HepG2 (cell line): Measurements from ENCODE around the gene ZBTB46. TPM values are rescaled to one million over a fixed set of nuclear protein-coding genes. Genes with fewer than 3 reads are reported as not detected.

Source experiments
- CTCF ChIP-seq: sonication (generic); formaldehyde crosslinking; IDR thresholded peaks from 2 replicates; pipeline ENCODE4 v1.5.0; 2020; ENCODE audit warnings: mild to moderate bottlenecking, missing genetic modification reagents, moderate library complexity
- ERF ChIP-seq: IDR thresholded peaks from 2 replicates; pipeline ENCODE4 v1.6.1; 2018; ENCODE audit warnings: missing biosample characterization, missing genetic modification reagents
- JDP2 ChIP-seq: sonication (generic); formaldehyde crosslinking; IDR thresholded peaks from 2 replicates; pipeline ENCODE4 v1.8.1; 2022; ENCODE audit warnings: missing genetic modification reagents, borderline replicate concordance
- MAFK ChIP-seq, 2 experiments: IDR thresholded peaks in 1 of 2; conservative IDR thresholded peaks in 1 of 2; 2 replicates each; pipeline ENCODE4 v1.6.1; 2011; ENCODE audit warnings: improper control_type of control experiment in 2 of 2, low read length in 2 of 2
- MXD1 ChIP-seq: sonication (generic); formaldehyde crosslinking; IDR thresholded peaks from 2 replicates; pipeline ENCODE4 v1.4.0; 2020; ENCODE audit warnings: mild to moderate bottlenecking, missing genetic modification reagents
- NCOA2 ChIP-seq: sonication (generic); formaldehyde crosslinking; IDR thresholded peaks from 2 replicates; pipeline ENCODE4 v1.8.0; 2022; ENCODE audit warnings: inconsistent platforms
- PHB2 ChIP-seq: fragments of 450-650 bp; IDR thresholded peaks from 2 replicates; pipeline ENCODE4 v1.6.1; 2018; ENCODE audit not compliant: partially characterized antibody
- PTBP1 ChIP-seq: fragments of 200-400 bp; formaldehyde crosslinking; IDR thresholded peaks from 2 replicates; pipeline ENCODE4 v1.6.1; 2018; ENCODE audit warnings: low read length, low read depth; ENCODE audit not compliant: poor library complexity, severe bottlenecking
- RFX3 ChIP-seq: IDR thresholded peaks from 2 replicates; pipeline ENCODE4 v1.6.1; 2016; ENCODE audit warnings: missing biosample characterization, missing genetic modification reagents
- ZBTB46 ChIP-seq: sonication (generic); formaldehyde crosslinking; IDR thresholded peaks from 2 replicates; pipeline ENCODE4 v1.4.0; 2020; ENCODE audit warnings: mild to moderate bottlenecking, missing genetic modification reagents, borderline replicate concordance
- ZFP36L2 ChIP-seq: sonication (generic); formaldehyde crosslinking; IDR thresholded peaks from 2 replicates; pipeline ENCODE4 v1.4.0; 2020; ENCODE audit warnings: missing genetic modification reagents
- ZFP91 ChIP-seq: sonication (generic); formaldehyde crosslinking; IDR thresholded peaks from 2 replicates; pipeline ENCODE4 v1.9.0; 2022; ENCODE audit warnings: missing genetic modification reagents, mild to moderate bottlenecking, borderline replicate concordance
- ZHX2 ChIP-seq, 2 experiments: sonication (generic) in 1 of 2; formaldehyde crosslinking in 1 of 2; IDR thresholded peaks; 2 replicates each; pipeline versions ENCODE4 v1.6.1 to v1.9.0; 2014 to 2022; ENCODE audit warnings: antibody characterized with exemption in 1 of 2, borderline replicate concordance in 1 of 2, inconsistent platforms in 1 of 2, low read depth in 1 of 2, missing genetic modification reagents in 1 of 2
- ZNF570 ChIP-seq: sonication (generic); formaldehyde crosslinking; IDR thresholded peaks from 2 replicates; pipeline ENCODE4 v1.4.0; 2020; ENCODE audit warnings: mild to moderate bottlenecking, missing genetic modification reagents, borderline replicate concordance
- polyA plus RNA-seq, 8 experiments: library from polyadenylated mRNA; depleted of rRNA in 3 of 8; stranded (reverse) in 7 of 8; unstranded in 1 of 8; fragments of >200 nt; fragmentation: Illumina TruSeq in 4 of 8; extraction: Trizol in 4 of 8; gene quantifications; 2 replicates each; pipeline versions ENCODE4 v1.2.1 to v1.2.3, GENCODE V29; 2011 to 2016; ENCODE audit warnings: low read depth in 4 of 8, missing spikeins in 1 of 8, mixed read lengths in 1 of 8; ENCODE audit not compliant: insufficient read depth in 1 of 8
- total RNA-seq, 5 experiments: library from RNA; depleted of rRNA; stranded (reverse); fragments of >200 nt; fragmentation: Illumina TruSeq; extraction: Trizol; gene quantifications; 2 replicates each; pipeline ENCODE4 v1.2.3, GENCODE V29; 2016; ENCODE audit warnings: low read depth in 1 of 5
- TF ChIP-seq, protein P1 (sequence below): sonication (generic); formaldehyde crosslinking; IDR thresholded peaks from 2 replicates; pipeline ENCODE4 v1.8.0; 2022; ENCODE audit warnings: missing genetic modification reagents, mild to moderate bottlenecking, inconsistent platforms, borderline replicate concordance

ZBTB46 gene
- total and polyA plus RNA-seq, 2 of the 13 experiments (the other 11 are each of a cell fraction or from before 2014, with no cell fraction given): 1.6 to 13.5 TPM

DNA sequence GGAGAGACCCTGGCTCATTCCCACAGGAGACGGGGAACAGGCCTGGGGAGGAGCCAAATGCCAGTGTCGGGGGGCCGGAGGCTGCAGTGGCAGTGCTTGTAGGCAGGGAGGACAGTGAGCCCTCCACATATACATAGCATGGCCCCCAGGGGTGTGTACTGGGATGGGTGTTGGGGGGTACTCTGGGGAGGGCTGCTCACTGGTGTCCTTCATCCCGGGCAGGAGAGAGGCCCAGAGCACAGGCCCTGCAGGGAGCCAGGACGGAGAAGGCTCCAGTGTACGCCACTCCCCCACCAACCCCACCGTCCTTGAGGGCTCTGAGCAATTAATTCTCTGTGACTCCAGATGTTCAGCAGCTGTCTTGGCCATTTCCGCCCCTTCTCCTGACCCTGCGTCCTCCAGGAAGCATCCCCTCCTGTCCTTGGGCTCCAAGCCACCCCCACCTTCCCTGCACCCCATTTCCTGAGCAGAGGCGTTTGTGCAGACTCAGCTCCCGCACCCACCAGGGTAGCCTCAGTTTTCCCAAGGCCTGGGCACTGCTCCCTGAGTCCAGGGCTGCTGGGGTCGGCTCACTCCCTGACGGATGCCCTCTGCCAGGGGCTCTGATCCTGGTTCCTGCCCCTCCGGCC, 26.8 kb upstream of the ZBTB46 start (continued):
- TF ChIP-seq ZHX2 (IDR thresholded peaks at IDR 0.05; ENCODE audit: low read depth) (no peak), ZHX2 (CRISPR knock-in tag; IDR thresholded peaks at IDR 0.05; ENCODE audit: borderline replicate concordance) (no peak), ZFP91 (CRISPR knock-in tag) (no peak), ZFP36L2 (CRISPR knock-in tag) (no peak), MAFK (conservative IDR thresholded peaks at IDR 0.05 in 1 of 2, IDR thresholded peaks at IDR 0.05 in 1 of 2; ENCODE audit: low read length in 2 of 2) (no peak), MXD1 (CRISPR knock-in tag) (no peak), RFX3 (CRISPR knock-in tag) (no peak), ERF (CRISPR knock-in tag) (no peak), ZBTB46 (CRISPR knock-in tag) (0 out of 2 replicates have a peak, but pooled peaks have one; percentile 88), CTCF (CRISPR knock-in tag) (no peak), PHB2 (no peak), PTBP1 (no peak), ZNF570 (CRISPR knock-in tag) (no peak), NCOA2 (no peak), JDP2 (no peak)
- TF ChIP-seq, protein P1, sequence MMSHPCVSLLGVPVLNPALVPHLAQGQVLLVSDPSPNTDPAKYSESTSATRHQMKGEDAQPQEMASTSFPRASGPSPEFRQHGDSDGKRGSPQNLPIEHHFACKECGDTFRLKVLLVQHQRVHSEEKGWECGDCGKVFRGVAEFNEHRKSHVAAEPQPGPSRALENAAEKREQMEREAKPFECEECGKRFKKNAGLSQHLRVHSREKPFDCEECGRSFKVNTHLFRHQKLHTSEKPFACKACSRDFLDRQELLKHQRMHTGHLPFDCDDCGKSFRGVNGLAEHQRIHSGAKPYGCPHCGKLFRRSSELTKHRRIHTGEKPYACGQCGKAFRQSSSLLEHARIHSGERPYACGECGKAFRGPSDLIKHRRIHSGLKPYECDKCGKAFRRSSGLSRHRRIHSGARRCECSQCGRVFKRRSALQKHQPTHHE (CRISPR knock-in tag): no peak
